Activated T-helper 1 cell treated with anti-CD3 and anti-CD28 coated beads, Interleukin-2, amount 50 U/mL, for 16 hours (primary cell): ENCODE measurements around the gene PSTPIP2.

Experiments used
- DNase-seq, 2 donors: peaks; one replicate each; pipeline ENCODE4 v3.0.0-alpha.2; 2020; ENCODE audit warnings: low read depth in 1 of 2, low spot score in 1 of 2

PSTPIP2 gene

DNA sequence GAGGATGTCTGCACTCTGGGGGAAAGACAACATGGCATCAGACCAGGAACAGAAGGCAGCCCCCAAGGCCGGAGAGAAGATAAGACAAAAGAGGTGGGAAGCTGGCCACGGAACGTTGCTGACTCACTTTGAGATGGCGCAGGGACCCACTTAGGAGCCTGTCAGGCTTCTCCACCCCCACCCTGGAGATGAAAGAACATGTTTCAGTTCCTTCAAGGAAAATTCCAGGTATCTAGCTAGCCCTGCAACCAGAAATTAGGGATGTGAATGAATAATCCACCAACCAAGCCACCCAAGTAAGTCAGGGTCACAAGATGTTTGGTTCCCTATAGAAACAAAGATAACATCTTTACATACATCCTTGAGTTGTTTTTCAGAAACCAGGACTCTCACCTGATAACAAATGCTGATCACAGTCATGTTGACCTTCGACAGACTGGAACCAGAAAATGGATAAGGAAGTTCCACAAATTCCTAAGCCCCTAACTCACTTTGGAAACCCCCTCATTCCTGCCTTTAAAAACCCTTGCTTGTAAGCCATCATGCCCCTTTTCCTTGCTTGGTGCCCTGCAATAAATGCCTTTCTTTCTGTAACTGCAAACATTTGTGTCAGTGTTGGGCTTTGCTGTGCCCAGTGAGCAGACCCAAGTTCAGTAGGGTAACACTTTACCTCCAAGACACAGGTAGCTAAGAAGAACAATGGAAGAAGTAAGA is 31.9 kb downstream of the PSTPIP2 start:
- no peak for DNase-seq

DNA sequence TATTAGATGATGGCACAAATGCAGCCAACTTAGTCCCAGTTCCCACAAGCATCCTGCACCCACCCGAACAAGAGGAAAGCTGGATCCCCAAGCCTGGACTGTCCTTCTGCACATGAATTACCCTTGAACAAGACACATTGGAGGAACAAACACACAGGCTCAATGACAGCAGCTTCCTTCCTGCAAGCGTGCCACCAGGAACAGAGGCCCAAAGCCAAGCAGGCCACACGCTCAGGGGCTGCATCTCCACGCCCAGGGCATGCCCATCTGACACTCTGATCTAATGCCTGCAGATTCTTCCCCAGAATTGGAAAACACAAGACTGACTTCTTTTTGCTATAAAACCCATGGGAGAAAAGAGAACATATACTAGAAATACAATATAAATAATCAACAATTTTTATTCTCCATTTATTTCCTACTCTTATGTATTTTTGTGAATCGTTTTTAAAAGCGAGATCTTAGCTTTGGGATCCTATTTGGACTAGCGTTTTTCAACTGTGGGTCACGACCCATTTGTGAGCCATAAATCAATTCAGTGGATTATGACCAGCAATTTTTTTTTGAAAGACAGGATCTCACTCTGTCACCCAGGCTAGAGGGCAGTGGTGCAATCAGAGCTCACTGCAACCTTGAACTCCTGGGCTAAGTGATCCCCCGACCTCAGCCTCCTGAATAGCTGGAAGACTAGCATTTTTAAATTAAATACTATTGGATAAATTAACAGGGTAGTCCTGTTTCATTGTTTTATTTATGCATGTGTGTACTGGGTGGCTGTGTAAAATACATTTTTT is 34.4 kb downstream of the PSTPIP2 start:
- DNase-seq = no peak

DNA sequence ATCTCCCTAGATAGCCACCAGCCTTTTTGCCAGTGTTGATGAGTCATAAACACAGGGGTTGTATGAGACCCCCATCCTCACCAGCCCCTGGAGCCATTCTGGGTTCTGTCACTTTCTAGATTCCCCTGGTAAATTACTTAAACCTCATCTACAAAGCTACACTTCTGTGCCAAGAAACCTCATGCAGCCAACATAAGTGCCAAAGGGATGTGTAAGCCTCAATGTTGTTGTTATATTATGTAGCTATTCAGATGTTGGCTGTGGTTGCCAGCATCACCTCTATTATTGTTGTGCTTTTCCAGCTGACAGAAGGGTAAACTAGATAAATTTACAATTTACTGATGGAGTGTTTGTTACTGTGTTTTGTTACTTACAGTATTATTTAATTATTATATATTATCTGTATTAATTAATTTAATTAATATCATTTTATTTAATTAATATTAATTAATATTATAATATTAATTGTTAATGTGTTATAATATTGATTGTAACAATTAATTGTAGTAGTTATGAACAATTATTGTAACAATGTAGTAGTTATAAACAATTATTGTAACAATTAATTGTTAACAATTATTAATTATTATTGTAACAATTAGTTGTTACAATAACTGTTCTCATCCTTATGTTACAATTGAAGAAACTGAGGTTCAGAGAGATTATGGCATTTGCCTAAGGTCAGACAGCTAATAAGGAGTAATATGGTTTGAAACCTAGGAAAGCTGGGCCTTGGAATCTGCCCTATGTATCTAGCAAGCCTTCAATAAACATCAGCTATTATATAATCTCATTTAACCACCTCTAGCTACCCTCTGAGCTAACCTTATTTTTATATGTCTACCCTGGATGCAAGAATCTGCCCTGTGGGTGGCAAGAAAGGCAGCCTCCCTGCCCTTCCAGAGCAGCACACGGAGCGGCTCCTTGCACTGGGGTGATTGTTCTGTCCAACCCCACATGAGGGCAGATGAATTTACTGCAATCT is 36.1 kb downstream of the PSTPIP2 start:
- DNase-seq = no peak

DNA sequence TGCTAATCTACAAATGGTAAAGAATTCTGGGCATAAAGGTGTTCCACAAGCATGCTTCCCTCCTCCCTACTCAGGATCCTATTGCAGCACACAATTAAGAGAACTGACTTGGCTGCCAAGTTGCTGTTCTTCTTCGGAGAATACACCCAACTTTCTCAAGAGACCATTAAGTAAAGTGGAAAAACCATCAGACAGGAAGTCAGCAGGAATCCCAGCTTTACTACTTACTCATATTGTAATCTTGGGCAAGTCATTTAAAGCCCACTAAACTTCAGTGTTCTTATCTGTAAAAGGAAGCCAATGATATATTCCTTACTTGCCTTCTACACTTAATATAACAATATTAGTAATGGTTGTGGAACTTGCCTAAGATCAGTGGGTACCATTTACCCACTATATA is 37.8 kb downstream of the PSTPIP2 start:
- no peak for DNase-seq

DNA sequence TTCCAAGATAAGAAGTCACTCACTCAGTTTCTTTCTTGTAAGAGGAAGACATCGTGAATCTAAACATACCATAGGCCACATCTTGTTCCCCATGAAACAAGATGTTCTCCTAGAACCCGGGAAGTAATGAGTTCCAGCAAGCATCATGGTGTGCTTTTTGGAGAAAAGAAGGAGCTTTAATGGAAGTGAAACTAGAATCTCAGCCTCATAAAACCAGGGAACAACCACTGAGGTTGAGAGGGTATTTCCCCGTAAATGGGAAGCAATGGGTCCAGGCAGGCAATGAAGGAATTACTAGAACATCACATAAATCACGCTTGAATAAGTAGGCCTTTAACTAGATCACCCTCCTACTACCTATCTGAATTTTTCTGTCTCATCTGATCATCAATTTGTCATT is 40.3 kb downstream of the PSTPIP2 start:
- no peak for DNase-seq

DNA sequence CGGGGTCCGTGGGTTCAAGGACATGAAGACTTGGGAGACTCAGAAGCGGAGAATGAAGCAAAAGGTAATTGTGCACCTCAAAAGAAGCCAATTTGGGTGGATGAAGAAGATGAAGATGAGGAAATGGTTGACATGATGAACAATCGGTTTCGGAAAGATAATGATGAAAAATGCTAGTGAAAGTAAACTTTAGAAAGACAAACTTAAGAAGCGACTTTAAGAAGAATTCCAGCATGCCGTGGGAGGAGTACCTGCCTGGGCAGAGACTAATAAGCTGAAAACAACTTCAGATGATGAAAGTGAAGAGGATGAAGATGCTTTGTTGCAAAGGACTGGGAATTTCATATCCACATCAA is 43.5 kb downstream of the PSTPIP2 start:
- DNase-seq = no peak

DNA sequence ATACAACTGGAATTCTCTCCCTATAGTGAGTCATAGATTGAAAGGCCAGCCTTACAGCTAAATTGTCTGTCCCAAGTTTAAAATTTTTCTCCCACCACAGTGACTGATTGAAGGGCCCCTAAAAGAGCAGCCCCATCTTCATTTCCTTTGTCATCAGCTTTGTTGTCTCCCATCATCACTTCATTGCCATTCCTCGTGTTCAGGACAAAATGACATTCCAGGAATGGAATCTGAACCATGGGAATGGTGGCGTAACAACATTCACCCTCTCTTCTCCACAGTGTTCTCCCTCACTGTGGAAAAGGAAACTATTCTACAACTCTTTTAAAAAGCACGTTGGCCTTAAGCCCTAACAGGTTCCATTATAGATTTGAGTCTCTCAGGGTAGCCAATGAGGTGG is 52.1 kb downstream of the PSTPIP2 start:
- no peak for DNase-seq

DNA sequence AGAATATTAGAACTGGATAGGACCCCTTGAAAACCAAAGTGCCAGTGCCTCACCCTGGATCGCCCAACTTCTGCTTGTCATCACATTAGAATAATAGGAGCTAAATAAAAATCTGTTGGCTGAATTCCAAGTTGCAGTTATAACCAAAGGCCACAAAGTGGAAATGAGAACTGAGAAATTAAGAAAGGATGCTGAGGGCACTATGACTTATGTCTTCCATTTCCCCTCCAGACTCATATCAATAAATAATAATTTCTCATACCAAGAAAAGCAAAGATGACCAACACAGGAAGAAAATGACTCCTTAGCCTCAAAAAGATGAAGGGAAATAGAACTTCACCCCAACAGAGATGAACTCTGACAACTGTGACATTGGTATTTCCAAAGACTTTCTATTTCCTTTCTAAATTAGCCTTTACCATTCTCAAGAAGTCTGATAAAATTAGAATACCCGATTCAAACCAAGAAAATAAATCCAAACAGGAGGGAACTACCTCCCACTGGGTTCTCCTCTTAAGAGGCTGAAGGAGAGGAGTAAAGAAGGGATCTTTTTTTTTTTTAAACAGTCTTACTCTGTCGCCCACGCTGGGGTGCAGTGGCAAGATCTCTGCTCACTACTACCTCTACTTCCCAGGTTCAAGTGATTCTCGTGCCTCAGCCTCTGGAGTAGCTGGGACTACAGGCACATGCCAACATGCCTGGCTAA is 58.4 kb downstream of the PSTPIP2 start:
- DNase-seq = no peak

DNA sequence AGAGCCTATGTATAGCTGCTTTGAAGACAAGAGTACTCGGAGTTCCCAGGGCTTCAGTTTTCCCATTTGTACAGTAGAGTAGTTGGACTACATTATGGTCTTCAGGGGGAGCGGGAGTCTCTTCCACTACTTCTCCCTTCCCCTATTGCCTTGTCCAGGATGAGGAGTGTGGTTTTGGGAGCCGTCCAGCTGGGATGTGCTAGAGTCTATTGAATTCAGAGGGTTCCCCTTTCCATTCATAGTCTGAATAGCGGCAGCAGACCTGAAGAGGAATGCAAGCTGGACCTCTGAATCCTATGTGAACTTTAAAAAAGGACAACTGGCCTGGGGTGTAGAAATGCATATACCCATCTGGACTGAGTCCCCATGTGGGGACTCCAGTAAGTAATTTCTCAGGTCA is 61.4 kb downstream of the PSTPIP2 start:
- DNase-seq = no peak

DNA sequence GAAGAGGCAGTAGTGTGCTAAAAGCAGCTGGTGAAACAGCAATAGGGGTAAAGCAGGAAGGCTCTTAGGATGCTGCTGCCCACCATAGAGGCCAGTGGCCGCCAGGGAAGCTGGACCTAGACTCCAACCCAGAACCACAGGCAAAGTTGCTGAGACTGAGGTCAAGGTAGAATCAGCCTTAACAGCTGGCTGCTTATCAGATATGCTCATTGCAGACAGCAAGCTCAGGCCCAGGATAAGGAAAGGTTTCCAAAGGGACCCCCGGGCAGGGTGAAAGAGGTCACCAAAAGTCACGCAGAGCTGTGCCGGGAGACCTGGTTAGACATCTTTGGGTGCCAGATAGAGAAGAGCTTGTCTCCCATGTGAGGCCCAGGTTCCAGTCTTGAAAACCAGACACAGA is 62.0 kb downstream of the PSTPIP2 start:
- no peak for DNase-seq

DNA sequence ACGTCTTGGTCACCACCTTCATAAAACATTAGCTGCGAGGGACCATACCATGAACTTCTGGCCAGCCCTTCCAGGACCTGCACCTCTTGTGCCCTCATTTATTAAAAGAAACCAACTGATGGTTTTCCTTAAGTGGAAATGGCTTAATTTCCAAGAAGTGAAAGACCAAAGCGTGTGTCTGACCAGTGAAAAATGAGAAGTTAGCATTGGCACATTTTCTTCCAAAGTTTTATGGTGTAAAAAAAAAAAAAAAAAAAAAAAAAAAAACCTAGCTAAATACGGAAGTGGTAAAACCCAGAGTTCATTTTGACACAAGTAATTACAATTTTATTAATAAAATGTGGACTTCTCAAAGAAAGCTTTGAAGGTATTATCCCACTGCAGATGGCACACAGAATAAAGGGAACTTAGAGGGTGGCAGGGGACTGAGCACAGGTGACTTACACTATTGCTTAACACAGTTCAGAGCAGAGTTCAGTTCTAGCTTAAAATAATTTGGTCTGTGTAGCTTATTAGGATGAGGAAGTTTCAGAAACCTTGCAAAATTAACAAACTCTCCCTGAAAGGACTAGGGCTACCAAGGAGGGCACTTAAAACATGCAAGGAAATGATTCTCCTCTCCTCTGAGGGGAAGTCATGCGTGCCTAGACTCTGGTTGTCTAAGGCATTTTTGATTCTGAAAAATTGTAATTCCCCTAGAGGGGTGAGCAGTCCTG is 62.8 kb downstream of the PSTPIP2 start:
- no peak for DNase-seq

DNA sequence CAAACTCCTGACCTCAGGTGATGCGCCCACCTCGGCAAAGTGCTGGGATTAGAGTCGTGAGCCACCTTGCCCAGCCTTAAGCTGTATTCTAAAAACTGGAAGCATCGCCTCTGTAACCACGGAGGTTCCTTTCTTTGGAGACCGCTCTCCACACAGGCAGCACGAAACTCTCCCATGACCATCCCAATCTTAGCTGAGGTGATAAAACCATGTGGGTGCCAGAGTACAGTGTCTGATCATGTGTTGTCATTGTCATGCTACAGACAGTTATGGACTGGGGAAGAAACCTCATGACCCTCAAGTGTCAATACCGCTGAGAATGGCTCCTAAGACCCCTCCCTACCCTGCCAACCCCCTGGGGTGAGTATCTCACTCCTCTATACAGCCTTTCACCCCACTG is 63.5 kb downstream of the PSTPIP2 start:
- DNase-seq = no peak

DNA sequence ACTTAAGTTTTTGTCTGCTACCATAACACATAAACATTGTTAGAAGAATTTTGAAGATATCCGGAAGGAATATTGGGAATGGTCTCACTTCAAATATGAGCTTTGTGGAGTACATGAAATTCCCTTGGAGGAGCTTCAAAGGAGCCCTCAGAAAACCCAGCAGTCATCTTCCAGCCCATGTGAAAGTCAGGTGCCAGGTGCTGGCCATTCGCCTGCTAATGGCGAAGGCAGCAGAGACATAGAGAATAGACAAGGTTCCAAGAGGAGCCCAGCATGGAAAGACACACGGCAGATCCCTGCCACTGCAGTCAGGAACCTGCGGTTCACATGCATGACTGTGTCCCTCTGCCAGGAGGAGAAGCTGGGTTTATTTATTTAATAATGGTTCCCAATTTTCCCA is 64.9 kb downstream of the PSTPIP2 start:
- no peak for DNase-seq

DNA sequence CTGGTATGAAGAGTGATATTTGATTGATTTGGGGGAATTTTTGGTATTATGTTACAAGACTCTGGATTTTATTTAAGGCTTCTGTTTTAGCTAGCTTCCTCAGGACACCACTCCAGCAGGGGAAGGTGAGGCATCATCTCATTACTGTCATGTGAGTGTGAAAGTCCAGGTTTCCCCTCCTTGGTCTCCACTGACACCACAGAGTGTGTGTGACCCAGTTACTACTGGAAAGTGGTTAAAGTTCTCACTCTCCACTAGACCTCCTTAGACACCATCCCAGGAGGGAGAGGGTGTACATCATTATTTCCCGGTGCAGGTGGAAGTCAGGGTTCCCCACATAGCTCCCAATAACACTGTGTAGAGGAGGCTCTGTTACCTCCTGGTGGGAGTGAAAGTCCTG is 69.1 kb downstream of the PSTPIP2 start:
- DNase-seq = no peak

DNA sequence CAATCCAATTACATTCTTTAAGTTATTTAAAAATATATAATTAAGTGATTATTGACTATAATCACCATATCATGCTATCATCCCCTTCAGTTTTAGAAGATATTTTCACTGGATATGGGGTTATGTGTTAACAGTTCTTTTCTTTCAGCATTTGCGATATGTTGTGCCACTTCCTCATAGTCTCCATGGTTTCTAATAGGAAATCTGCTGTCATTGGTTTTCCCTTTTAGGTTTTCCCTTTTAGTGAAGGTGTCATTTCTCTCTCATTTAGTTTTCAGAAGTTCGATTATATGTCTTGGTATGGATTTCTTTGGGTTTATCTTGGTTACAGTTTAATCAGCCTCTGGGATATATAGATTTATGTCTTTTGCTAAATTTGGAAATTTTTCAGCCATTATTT is 70.2 kb downstream of the PSTPIP2 start:
- no peak for DNase-seq

DNA sequence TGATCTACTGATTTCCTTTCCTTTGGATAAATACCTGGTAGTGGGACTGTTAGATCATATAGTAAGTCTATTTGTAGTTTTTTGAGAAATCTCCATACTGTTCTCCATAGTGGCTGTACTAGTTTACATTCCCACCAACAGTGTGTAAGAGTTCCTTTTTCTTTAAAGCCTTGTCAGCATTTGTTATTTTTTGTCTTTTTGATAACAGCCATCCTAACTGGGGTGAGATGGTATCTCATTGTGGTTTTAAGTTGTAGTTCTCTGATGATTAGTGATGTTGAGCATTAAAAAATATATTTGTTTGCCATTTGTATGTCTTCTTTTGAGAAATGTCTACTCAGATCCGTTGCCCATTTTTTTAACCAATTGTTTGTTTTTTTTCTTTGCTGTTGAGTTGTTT is 71.0 kb downstream of the PSTPIP2 start:
- no peak for DNase-seq

DNA sequence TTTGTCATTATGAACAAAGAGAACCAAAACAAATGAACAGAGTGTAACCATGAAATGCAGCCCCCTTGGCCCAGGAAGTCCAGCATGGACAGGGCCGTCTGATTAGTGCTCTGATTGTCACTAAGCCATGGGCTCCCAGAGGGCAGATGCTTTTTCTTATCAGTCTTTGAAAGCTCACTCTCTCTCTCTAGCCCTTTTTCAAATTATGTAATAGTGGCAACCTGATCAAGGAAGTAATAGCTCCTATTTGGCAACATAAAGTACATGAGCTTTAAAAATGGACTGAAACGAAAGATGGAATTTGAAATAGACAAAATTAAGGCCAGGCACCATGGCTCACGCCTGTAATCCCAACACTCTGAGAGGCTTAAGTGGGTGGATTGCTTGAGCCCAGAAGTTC is 72.5 kb downstream of the PSTPIP2 start:
- no peak for DNase-seq

DNA sequence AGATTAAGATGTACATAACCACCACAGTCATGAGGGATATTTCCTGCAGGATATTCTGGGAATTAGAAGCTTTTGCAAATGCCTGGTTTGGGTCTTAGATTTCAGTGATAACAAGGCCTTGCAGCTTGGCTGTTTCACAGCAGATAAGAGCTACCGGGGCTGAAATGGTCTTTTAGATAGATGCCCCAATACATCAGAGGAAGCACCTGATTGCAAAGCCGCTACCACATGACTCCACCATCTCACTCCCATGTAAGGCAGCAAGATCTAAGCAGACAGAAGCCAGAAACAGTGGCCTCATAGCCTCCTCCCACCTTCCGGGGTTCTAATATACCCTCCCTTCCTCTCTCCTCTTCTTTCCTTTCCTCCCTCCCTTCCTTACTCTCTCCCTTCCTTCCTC is 73.8 kb downstream of the PSTPIP2 start:
- no peak for DNase-seq

DNA sequence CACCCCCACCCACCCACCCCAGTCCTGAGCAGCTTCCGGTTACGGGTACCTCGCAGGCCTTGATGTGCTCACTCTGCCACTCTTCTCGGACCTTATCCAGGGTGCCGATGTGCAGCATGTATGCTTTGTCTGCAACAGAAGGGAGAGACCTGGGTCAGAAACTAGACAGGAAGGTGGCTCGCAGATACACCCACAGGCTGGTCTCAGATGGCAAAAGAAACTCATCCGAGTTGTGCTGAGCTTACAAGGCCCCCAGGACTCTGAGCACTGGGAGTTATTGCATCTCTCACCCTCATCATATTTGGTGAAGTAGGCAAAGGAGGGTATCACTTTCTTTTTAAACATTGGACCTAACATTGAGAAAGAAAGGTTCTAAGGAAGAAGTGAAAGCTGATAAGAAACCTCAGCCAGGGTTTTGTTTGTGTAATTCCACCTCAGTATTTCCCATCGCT is 74.3 kb downstream of the PSTPIP2 start:
- no peak for DNase-seq

DNA sequence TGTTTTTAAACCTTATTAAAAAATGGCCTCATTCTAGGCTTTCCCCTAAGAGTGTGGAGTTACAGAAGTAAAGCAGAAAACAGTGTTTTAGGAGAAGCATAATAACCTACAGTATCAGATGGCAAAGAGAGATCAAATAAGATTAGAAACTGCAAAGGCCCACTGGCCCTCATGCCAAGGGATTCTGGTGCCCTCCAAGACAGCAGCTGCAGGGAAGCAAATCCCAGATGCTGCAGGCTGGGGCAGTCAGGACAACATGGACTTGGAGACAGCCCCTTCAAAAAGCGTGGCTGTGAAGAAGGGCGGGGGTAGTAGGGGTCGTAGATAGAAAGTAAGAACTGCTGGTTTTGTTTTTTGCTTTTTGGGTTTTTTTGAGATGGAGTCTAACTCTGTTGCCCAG is 76.6 kb downstream of the PSTPIP2 start:
- DNase-seq = no peak
